HEK293 (cell line): Measurements from ENCODE around the gene ALOX12.

Experiments used
- CTCF ChIA-PET: fragments of 350-600 bp; formaldehyde crosslinking; extraction: SDS; loops from one replicate; lab custom pipeline; 2021; ENCODE audit warnings: antibody characterized with exemption; lab: Yijun Ruan, JAX
- POLR2A ChIA-PET: fragments of 300-600 bp; formaldehyde crosslinking; extraction: SDS; loops from one replicate; lab custom pipeline; 2020; ENCODE audit warnings: antibody characterized with exemption, inconsistent platforms; lab: Yijun Ruan, JAX
- H3K27ac ChIP-seq: fragments of 200-500 bp; sonication (Bioruptor generic); 2 replicates; pipeline ENCODE4 v1.5.1; 2014; ENCODE audit warnings: low read depth, low read length, control low read depth, inconsistent platforms; ENCODE audit errors: extremely low read depth
- H3K36me3 ChIP-seq, 2 experiments: fragments of 200-500 bp in 1 of 2; sonication (Bioruptor generic) in 1 of 2; 1 replicate in 1 of 2; 2 replicates in 1 of 2; pipeline ENCODE4 v1.5.1; 2014 to 2017; ENCODE audit warnings: inconsistent platforms in 2 of 2, low read length in 2 of 2; ENCODE audit not compliant: control insufficient read depth in 2 of 2, insufficient read depth in 1 of 2
- H3K4me1 ChIP-seq: fragments of 200-500 bp; sonication (Bioruptor generic); 2 replicates; pipeline ENCODE4 v1.5.1; 2014; ENCODE audit warnings: mild to moderate bottlenecking, low read length, inconsistent platforms; ENCODE audit not compliant: control insufficient read depth, insufficient read depth
- H3K4me3 ChIP-seq: 2 replicates; pipeline ENCODE4 v1.5.1; 2011; ENCODE audit warnings: low read depth, mild to moderate bottlenecking, control low read depth, low read length, moderate library complexity
- H3K9me3 ChIP-seq: fragments of 200-500 bp; sonication (Bioruptor generic); 2 replicates; pipeline ENCODE4 v1.5.1; 2014; ENCODE audit warnings: low read depth, low read length, inconsistent platforms; ENCODE audit not compliant: control insufficient read depth, insufficient read depth
- PRDM2 ChIP-seq: fragments of 450-650 bp; formaldehyde crosslinking; IDR thresholded peaks from 2 replicates; pipeline ENCODE4 v1.5.1; 2016; ENCODE audit warnings: missing biosample characterization, missing genetic modification characterization, borderline replicate concordance
- REPIN1 ChIP-seq: fragments of 450-650 bp; formaldehyde crosslinking; IDR thresholded peaks from 2 replicates; pipeline ENCODE4 v1.5.1; 2017; ENCODE audit warnings: missing biosample characterization, missing genetic modification characterization, low read depth
- TCF7L2 ChIP-seq: IDR thresholded peaks from 2 replicates; pipeline ENCODE4 v1.6.1; 2011; ENCODE audit warnings: low read depth, mild to moderate bottlenecking, inconsistent platforms, low read length, moderate library complexity, borderline replicate concordance
- YY1 ChIP-seq: fragments of 450-650 bp; formaldehyde crosslinking; IDR thresholded peaks from 2 replicates; pipeline ENCODE4 v1.5.1; 2018; ENCODE audit warnings: missing biosample characterization, missing genetic modification characterization
- ZBTB44 ChIP-seq: fragments of 450-650 bp; IDR thresholded peaks from 2 replicates; pipeline ENCODE4 v1.5.1; 2018; ENCODE audit warnings: missing biosample characterization, mild to moderate bottlenecking, missing genetic modification characterization
- ZBTB6 ChIP-seq: fragments of 450-650 bp; formaldehyde crosslinking; IDR thresholded peaks from 2 replicates; pipeline ENCODE4 v1.5.1; 2017; ENCODE audit warnings: missing biosample characterization, missing genetic modification characterization
- ZIC2 ChIP-seq: fragments of 450-650 bp; formaldehyde crosslinking; IDR thresholded peaks from 2 replicates; pipeline ENCODE4 v1.5.1; 2016; ENCODE audit warnings: missing biosample characterization, missing genetic modification characterization
- ZNF112 ChIP-seq: fragments of 450-650 bp; formaldehyde crosslinking; IDR thresholded peaks from 2 replicates; pipeline ENCODE4 v1.5.0; 2017; ENCODE audit warnings: missing biosample characterization, missing genetic modification characterization
- ZNF138 ChIP-seq: fragments of 450-650 bp; formaldehyde crosslinking; IDR thresholded peaks from 2 replicates; pipeline ENCODE4 v1.5.1; 2016; ENCODE audit warnings: missing biosample characterization, missing genetic modification characterization, borderline replicate concordance
- ZNF155 ChIP-seq: fragments of 450-650 bp; formaldehyde crosslinking; IDR thresholded peaks from 2 replicates; pipeline ENCODE4 v1.5.1; 2016; ENCODE audit warnings: missing biosample characterization, missing genetic modification characterization
- ZNF169 ChIP-seq: fragments of 450-650 bp; formaldehyde crosslinking; IDR thresholded peaks from 2 replicates; pipeline ENCODE4 v1.5.1; 2016; ENCODE audit warnings: missing biosample characterization, missing genetic modification characterization
- ZNF274 ChIP-seq, 2 experiments: fragments of 200-500 bp in 1 of 2; fragments of 450-650 bp in 1 of 2; sonication (Bioruptor generic) in 1 of 2; formaldehyde crosslinking in 1 of 2; IDR thresholded peaks; 2 replicates each; pipeline versions ENCODE4 v1.5.1 to v1.6.1; 2014 to 2016; ENCODE audit warnings: borderline replicate concordance in 1 of 2, inconsistent platforms in 1 of 2, low read length in 1 of 2, missing biosample characterization in 1 of 2, missing genetic modification characterization in 1 of 2
- ZNF354C ChIP-seq: fragments of 450-650 bp; formaldehyde crosslinking; IDR thresholded peaks from 2 replicates; pipeline ENCODE4 v1.5.1; 2016; ENCODE audit warnings: missing biosample characterization, missing genetic modification characterization, low read depth, borderline replicate concordance
- ZNF558 ChIP-seq: fragments of 450-650 bp; formaldehyde crosslinking; IDR thresholded peaks from 2 replicates; pipeline ENCODE4 v1.5.1; 2016; ENCODE audit warnings: missing biosample characterization, missing genetic modification characterization
- ZNF596 ChIP-seq: fragments of 450-650 bp; IDR thresholded peaks from 2 replicates; pipeline ENCODE4 v1.5.0; 2018; ENCODE audit warnings: missing biosample characterization, mild to moderate bottlenecking, missing genetic modification characterization, moderate library complexity
- ZNF610 ChIP-seq: fragments of 450-650 bp; formaldehyde crosslinking; IDR thresholded peaks from 2 replicates; pipeline ENCODE4 v1.5.1; 2016; ENCODE audit warnings: missing biosample characterization, missing genetic modification characterization, borderline replicate concordance
- ZNF623 ChIP-seq: fragments of 450-650 bp; formaldehyde crosslinking; IDR thresholded peaks from 2 replicates; pipeline ENCODE4 v1.5.1; 2016; ENCODE audit warnings: missing biosample characterization, missing genetic modification characterization
- ZNF639 ChIP-seq: fragments of 450-650 bp; formaldehyde crosslinking; IDR thresholded peaks from 2 replicates; pipeline ENCODE4 v1.5.1; 2016; ENCODE audit warnings: missing biosample characterization, missing genetic modification characterization
- ZNF654 ChIP-seq: fragments of 450-650 bp; formaldehyde crosslinking; IDR thresholded peaks from 2 replicates; pipeline ENCODE4 v1.5.1; 2016; ENCODE audit warnings: low read depth, missing biosample characterization, missing genetic modification characterization
- ZNF837 ChIP-seq: fragments of 450-650 bp; formaldehyde crosslinking; IDR thresholded peaks from 2 replicates; pipeline ENCODE4 v1.5.1; 2016; ENCODE audit warnings: missing biosample characterization, missing genetic modification characterization
- ZSCAN18 ChIP-seq: fragments of 450-650 bp; formaldehyde crosslinking; IDR thresholded peaks from 2 replicates; pipeline ENCODE4 v1.5.1; 2016; ENCODE audit warnings: missing biosample characterization, missing genetic modification characterization
- ZSCAN23 ChIP-seq: fragments of 450-650 bp; formaldehyde crosslinking; IDR thresholded peaks from 2 replicates; pipeline ENCODE4 v1.5.1; 2016; ENCODE audit warnings: missing biosample characterization, missing genetic modification characterization
- ZSCAN30 ChIP-seq: fragments of 450-650 bp; IDR thresholded peaks from 2 replicates; pipeline ENCODE4 v1.5.1; 2018; ENCODE audit warnings: missing biosample characterization, mild to moderate bottlenecking, missing genetic modification characterization, moderate library complexity

Gene ALOX12

GRCh38 chr17:7010523-7010922, 14.7 kb downstream of the ALOX12 start (continued):
- TF ChIP-seq ZNF596 (tag by site-specific recombination) = no peak
- TF ChIP-seq ZNF654 (tag by site-specific recombination) = no peak
- TF ChIP-seq ZIC2 (tag by site-specific recombination) = no peak
- no peak for TF ChIP-seq ZNF623 (tag by site-specific recombination)
- TF ChIP-seq YY1 (tag by site-specific recombination) = no peak
- no peak for TF ChIP-seq ZNF558 (tag by site-specific recombination)
- no peak for TF ChIP-seq PRDM2 (tag by site-specific recombination)
- no peak for TF ChIP-seq ZNF155
- no peak for TF ChIP-seq TCF7L2

- peaks cover 0 to 25% of the 10 kb centered on the region in 2 experiments; a peak in 2 of 3 replicates for H3K36me3 ChIP-seq
- peaks cover 10% of the 10 kb centered on the region; the same call in 1 of the 2 replicates for H3K4me1 ChIP-seq
- H3K4me3 ChIP-seq = peak overlapping the region; percentile 67
- POLR2A ChIA-PET = interaction anchor here (1.2 kb wide), 1 partner anchor 8 kb away, joined by 5 read pairs; no protein-coding TSS in a partner anchor
- TF ChIP-seq ZBTB6 (tag by site-specific recombination) (no peak), ZNF138 (no peak), ZNF837 (tag by site-specific recombination) (no peak), ZNF639 (tag by site-specific recombination) (no peak), ZNF354C (tag by site-specific recombination) (no peak), ZNF112 (tag by site-specific recombination) (no peak), ZSCAN18 (tag by site-specific recombination) (no peak), ZBTB44 (tag by site-specific recombination) (no peak), ZNF558 (tag by site-specific recombination) (no peak), ZNF169 (tag by site-specific recombination) (no peak), ZNF274 (IDR thresholded peaks at IDR 0.05; ENCODE audit: low read length) (no peak), ZNF274 (tag by site-specific recombination; IDR thresholded peaks at IDR 0.05; ENCODE audit: borderline replicate concordance) (no peak), ZSCAN23 (tag by site-specific recombination) (no peak), REPIN1 (tag by site-specific recombination) (no peak), ZNF610 (tag by site-specific recombination) (no peak), ZNF623 (tag by site-specific recombination) (no peak), ZSCAN30 (tag by site-specific recombination) (no peak)
- TF ChIP-seq, all 188 proteins: peak for 0
- H3K27ac ChIP-seq = no peak overlapping the region
- no peaks in the 10 kb centered on the region for H3K9me3 ChIP-seq
- CTCF ChIA-PET = interaction anchor here (2.1 kb wide), 1 partner anchor 10 kb away, joined by 8 read pairs; no protein-coding TSS in a partner anchor
These were observed 15.6 kb downstream of the ALOX12 start for GRCh38 chr17:7011415-7011814.
